Activated CD8-positive, alpha-beta memory T cell treated with anti-CD3 and anti-CD28 coated beads for 4 hours (primary cell): ENCODE measurements around the gene CCDC192.

Source experiments
- DNase-seq, 2 donors: peaks; one replicate each; pipeline ENCODE4 v3.0.0-alpha.2; 2020; ENCODE audit warnings: low read depth in 2 of 2

Gene CCDC192

DNA sequence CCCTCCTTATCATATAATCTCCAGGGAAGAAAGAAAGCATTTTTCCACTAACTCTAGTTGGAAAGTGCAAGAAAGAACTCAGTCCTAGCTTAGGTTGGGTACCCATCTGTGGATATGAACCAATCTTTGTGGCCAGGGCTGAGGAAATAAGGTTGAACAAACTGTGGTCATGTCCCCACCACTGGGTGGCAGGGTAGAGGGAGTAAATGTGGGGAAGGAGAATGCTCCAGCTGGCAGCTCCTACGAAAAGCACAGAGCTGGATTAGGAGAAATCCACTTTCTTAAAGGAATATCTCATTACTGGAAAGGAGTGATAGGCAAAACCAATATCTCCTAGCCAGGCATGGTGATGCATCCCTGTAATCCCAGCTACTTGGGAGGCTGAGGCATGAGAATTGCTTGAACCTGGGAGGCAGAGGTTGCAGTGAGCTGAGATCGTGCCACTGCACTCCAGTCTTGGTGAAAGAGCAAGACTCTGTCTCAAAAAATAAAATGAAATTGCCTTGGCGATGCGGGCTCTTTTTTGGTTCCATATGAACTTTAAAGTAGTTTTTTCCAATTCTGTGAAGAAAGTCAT lies 175.1 kb downstream of the CCDC192 start:
- no peak for DNase-seq

DNA sequence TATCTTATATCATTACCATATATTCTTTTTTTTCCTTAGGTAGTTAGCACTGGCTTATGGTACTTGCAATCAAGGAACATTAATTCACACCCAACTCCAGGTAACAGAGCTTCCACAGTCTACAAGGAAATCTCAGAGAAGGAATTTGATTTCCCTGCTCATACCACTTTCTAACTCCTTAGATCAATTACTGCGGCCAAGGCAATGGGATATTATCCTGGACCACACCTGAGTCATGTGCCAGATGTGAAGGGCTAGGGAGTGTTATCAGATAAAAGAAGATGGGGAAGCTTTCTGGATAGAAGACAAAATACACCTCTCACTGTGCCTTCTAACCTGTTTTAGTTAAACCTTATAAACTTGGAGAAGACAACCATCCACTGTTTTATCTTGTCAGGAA lies 181.2 kb downstream of the CCDC192 start:
- no peak for DNase-seq

GRCh38 chr5:127885176-127885575 lies 182.0 kb downstream of the CCDC192 start:
- no peak for DNase-seq

DNA sequence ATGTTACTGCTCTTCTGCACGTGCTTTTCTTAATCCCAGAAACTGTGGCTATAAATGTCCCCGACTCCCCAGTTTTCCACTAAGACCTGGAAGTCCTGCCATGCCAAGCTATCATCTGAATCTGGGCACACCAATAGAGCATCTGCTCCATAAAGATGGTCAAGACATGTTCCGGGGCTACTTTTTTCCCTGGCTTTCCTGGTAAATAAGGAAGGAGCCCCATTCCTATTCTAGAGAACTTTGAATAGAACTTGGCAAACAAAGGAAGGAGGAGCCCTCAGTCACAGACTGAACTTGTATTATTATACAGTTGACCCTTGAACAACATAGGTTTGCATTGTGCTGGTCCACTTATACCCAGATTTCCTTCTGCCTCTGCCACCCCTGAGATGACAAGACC lies 182.9 kb downstream of the CCDC192 start:
- no peak for DNase-seq

GRCh38 chr5:127887282-127887681 lies 184.1 kb downstream of the CCDC192 start:
- no peak for DNase-seq

GRCh38 chr5:127891942-127892341 lies 188.8 kb downstream of the CCDC192 start:
- DNase-seq, result no peak

GRCh38 chr5:127892467-127893207 lies 189.4 kb downstream of the CCDC192 start:
- no peak for DNase-seq

DNA sequence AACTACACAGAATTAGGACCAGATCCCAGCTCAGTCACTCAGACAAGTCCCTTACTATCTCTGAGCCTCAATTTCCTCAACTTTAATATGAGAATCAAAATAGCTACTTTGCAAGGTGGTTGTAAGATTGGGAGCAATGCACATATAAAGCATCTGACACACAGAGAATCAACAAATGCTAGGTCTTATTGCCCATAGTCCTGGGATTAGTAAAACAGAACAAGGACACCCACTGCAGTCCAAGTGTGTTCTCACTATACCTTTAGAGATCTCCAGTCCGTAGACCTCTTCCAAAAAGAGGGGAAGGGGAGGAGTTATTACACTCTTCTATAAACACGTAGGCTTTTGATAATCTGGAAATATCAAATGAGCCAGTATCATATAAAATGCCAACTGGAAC lies 190.0 kb downstream of the CCDC192 start:
- no peak for DNase-seq

GRCh38 chr5:127894461-127894860 lies 191.3 kb downstream of the CCDC192 start:
- DNase-seq, result no peak

- no peak for DNase-seq
Observed at GRCh38 chr5:127898551-127899213, 195.5 kb downstream of the CCDC192 start.

DNA sequence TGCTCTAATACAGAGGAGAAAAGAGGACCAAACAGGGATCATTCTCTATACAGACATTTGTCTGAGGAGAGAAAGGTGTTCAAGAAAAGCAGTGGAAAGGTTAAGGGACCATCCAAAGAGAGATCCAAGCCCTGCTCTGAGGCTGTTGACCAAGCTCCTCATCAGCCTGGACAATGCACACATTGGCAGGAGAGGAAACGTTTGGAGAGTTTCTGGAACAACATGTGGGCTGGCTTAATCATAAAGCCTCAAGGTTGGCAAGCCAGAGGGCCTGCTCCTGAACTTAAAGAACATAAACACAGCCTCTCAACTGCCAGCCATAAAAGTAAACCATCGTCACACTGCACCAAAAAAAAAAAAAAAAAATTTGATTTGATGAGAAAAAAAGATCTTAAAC lies 196.0 kb downstream of the CCDC192 start:
- DNase-seq, result no peak

- no peak for DNase-seq
Observed at GRCh38 chr5:127906562-127907204, 203.5 kb downstream of the CCDC192 start.

DNA sequence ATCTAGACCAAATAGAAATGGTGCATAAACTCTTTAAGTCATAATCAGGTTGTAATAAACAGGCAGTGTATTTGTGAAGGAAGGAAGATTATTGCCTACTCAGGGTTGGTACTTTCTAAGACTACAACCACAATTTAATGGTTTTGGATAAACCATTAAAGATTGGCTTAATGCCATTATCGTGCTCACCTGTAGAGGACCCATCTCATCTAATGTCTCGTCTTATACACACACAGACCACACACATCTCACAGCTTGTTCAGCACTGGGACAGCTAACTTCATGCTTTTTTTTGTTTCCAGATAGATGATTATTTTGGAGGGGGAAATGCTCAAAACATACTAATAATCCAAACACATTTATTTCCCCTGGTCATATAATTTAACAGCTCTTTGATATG lies 204.7 kb downstream of the CCDC192 start:
- DNase-seq, result no peak

DNA sequence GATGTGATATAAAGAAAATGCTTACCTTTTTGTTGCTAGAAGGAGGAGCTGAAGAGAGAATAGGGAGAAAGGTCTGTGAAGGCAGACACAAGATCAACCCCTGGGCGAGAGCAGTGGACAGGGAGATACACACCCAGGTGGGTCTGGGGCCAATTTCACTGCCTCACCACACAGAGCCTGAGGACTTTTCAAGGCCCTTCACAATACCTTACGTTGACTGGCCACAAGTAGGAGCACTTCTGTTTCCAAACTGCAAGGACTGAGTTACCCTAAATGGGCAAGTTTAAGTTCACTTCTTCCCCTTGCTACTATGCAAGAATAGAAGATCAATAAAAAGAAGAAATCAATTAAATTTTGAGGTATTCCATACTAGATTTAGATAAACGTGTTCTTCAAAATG lies 205.9 kb downstream of the CCDC192 start:
- DNase-seq, result no peak

DNA sequence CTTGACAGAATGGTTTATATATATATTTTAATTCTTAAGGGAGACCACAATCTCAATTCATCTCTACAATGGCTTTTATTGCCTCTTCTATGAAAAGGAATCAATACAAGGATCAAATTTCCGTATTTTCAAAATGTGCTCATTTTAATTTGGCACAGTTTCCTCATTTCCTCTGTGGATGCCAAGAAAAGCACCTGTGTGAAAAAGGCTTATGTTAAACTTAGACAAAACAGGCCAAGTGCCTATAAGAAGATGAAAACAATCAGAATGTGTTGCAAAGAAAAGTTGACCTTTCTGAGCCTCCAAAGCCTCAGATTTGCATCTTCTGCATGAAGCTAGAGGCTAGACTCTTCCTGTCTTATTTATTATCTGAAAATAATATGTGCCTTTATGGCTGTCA lies 206.6 kb downstream of the CCDC192 start:
- no peak for DNase-seq

- no peak for DNase-seq
Observed at GRCh38 chr5:127910307-127910956, 207.2 kb downstream of the CCDC192 start.

DNA sequence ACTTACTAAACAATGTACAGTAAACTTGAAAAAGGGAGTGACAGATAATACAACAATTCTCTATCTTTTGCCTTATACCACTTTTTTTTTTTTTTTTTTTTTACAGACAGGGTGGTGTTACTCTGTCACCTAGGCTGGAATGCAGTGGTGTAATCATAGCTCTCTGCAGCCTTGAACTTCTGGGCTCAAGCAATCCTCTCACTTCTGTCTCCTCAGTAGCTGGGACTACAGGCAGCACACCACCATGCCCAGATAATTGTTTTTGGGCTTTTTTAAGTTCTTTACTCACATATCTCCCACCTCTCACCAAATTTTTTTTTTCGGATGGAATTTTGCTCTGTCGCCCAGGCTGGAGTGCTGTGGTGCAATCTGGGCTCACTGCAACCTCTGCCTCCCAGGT lies 208.4 kb downstream of the CCDC192 start:
- no peak for DNase-seq

DNA sequence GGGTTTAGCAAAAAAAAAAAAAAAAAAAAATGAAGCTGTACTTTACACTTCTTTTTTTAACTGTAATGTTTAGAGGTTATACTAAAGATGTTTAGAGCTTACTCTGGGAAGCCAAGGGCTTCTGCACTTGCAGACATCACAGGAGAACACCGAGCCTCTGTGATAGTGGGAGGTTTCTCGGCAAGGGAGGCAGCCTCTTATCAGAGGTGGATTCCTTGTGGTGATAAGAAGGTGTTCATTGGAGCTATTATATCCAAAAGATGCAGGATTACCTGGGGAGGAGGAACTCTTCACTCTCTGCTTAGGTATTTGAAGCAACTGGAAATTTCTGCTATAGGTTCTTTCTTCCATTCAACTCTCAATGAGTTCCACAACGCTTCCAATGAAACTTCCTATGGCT lies 209.2 kb downstream of the CCDC192 start:
- no peak for DNase-seq

- no peak for DNase-seq
Observed at GRCh38 chr5:127916885-127917573, 213.8 kb downstream of the CCDC192 start.

DNA sequence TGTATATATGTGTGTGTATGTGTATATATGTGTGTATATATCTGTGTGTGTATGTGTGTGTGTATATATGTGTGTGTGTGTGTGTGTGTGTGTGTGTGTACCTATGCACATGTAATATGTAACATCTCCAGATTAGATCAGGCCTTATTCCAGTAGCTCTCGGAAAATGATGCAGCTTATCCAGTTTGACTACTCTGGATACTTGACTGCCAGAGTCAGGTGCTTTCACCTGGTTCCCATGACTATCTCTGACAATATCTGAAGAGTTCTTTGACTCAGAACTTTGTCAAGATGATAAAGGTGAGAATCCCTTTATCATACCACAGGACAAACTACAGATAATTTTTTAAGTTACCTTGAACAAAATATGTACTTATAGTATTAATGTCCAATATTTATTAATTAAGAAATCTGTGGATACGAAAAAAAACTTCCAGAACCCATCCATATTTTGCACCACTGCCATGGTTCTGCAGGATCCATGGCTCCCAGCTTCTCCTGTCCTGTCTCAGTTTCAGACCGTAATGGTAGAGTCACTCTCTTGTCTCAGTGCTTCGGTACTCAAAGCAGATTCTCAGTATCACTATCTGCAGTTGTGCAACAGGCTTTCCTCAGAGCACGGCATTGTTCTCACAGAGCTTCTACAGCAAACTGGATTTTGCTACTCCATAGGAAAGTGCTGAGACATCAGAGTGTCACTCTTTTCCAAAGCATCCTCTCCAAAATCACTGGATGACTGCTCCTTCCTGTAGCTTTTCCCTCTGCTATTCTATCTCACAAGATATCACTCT lies 216.0 kb downstream of the CCDC192 start:
- no peak for DNase-seq

DNA sequence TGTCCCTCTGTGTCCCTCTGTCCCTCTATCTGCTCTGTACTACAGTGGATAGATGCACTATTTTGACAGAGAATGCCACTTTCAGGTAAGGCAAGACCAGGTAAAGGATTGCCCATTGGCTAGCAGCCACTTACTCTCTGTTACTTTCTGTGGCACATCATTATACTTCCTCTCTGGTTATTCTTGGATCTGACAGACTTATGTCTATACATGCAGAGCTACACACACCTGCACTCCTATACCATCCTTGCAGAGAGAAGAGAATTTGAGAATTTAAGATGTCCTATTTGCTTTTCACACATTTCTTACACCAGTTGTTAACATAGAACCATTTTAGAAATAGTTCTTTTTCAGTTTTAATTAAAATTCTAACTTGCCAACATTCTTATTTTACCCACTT lies 216.6 kb downstream of the CCDC192 start:
- no peak for DNase-seq
